Activated CD8-positive, alpha-beta memory T cell treated with anti-CD3 and anti-CD28 coated beads, Interleukin-2, amount 50 U/mL, for 24 hours (primary cell): ENCODE data around the gene LENG1.

Experiments used
- DNase-seq: peaks from one replicate; pipeline ENCODE4 v3.0.0-alpha.2; 2020; ENCODE audit errors: extremely low read depth

LENG1 gene

GRCh38 chr19:54141356-54141755 is 18.2 kb downstream of the LENG1 start:
- DNase-seq: no peak

- no peak for DNase-seq
These were observed 20.8 kb downstream of the LENG1 start for GRCh38 chr19:54138489-54139256.

GRCh38 chr19:54137699-54138488 is 21.6 kb downstream of the LENG1 start, which contains the start of gene CNOT3:
CNOT3 (plus strand) TSS chr19:54137762; CDS start chr19:54142979, 5,217 bp downstream.
- DNase-seq: no peak

GRCh38 chr19:54136864-54137698 is 22.4 kb downstream of the LENG1 start:
- DNase-seq: peak; percentile 98

GRCh38 chr19:54136086-54136863 is 23.2 kb downstream of the LENG1 start:
- no peak for DNase-seq

- no peak for DNase-seq
These were observed 25.4 kb downstream of the LENG1 start for GRCh38 chr19:54133957-54134590.

- DNase-seq: no peak
These were observed 26.1 kb downstream of the LENG1 start for GRCh38 chr19:54133312-54133956.

GRCh38 chr19:54129617-54129996 is 29.9 kb downstream of the LENG1 start:
- DNase-seq: no peak

- DNase-seq: no peak
These were observed 30.5 kb downstream of the LENG1 start for GRCh38 chr19:54128796-54129616.

- DNase-seq: no peak
These were observed 31.1 kb downstream of the LENG1 start for GRCh38 chr19:54128441-54128725.

GRCh38 chr19:54127688-54128440 is 31.7 kb downstream of the LENG1 start:
- DNase-seq: no peak

- DNase-seq: no peak
These were observed 33.8 kb downstream of the LENG1 start for GRCh38 chr19:54125713-54126112.

- no peak for DNase-seq
These were observed 35.1 kb downstream of the LENG1 start for GRCh38 chr19:54124393-54124792.

- no peak for DNase-seq
These were observed 35.8 kb downstream of the LENG1 start for GRCh38 chr19:54123682-54124081.

- no peak for DNase-seq
These were observed 38.3 kb downstream of the LENG1 start for GRCh38 chr19:54121259-54121658.

GRCh38 chr19:54115109-54116063 is 44.1 kb downstream of the LENG1 start, which contains the start of the genes PRPF31 and TFPT:
PRPF31 (plus strand) TSS chr19:54115754; CDS start chr19:54118279, 2,525 bp downstream.
TFPT (minus strand) TSS chr19:54115657; CDS start chr19:54115269, 388 bp downstream.
- DNase-seq: peak; percentile 96

GRCh38 chr19:54114340-54115108 is 45.0 kb downstream of the LENG1 start:
- no peak for DNase-seq
